ENCODE measurements around the gene RASAL3.

- TF ChIP-seq POLR2AphosphoS5 (IDR thresholded peaks at IDR 0.05; ENCODE audit: borderline replicate concordance, low read depth, low read length) = no peak
- no peak for TF ChIP-seq FOXP2 (optimal IDR thresholded peaks at IDR 0.05; ENCODE audit: control extremely low read depth, extremely low read length, insufficient read depth)
Measured at GRCh38 chr19:15507068-15508034, 43.0 kb upstream of the RASAL3 start.
